Type B pancreatic cell (in vitro differentiated cells): ENCODE results near the gene HTATIP2. TPM values are rescaled to one million over a fixed set of nuclear protein-coding genes. Genes with fewer than 3 reads are reported as not detected.

Source experiments
- DNase-seq: peaks from one replicate; pipeline ENCODE4 v3.0.0; 2021; ENCODE audit warnings: mixed read lengths; ENCODE audit not compliant: unreplicated experiment; ENCODE audit errors: extremely low spot score
- H3K27ac Mint-ChIP-seq: 2 replicates; pipeline ENCODE4 v1.8.0; 2021; ENCODE audit warnings: mild to moderate bottlenecking, mixed read lengths
- H3K27me3 Mint-ChIP-seq: 2 replicates; pipeline ENCODE4 v1.8.0; 2021; ENCODE audit warnings: mixed read lengths
- H3K36me3 Mint-ChIP-seq: 2 replicates; pipeline ENCODE4 v1.8.0; 2021; ENCODE audit warnings: mixed read lengths
- H3K4me1 Mint-ChIP-seq: one replicate; pipeline ENCODE4 v1.8.0; 2021; ENCODE audit warnings: mixed read lengths; ENCODE audit not compliant: unreplicated experiment
- H3K4me3 Mint-ChIP-seq: 2 replicates; pipeline ENCODE4 v1.8.0; 2021; ENCODE audit warnings: mild to moderate bottlenecking, mixed read lengths
- H3K9me3 Mint-ChIP-seq: 2 replicates; pipeline ENCODE4 v1.8.0; 2021; ENCODE audit warnings: mixed read lengths
- total RNA-seq: library from RNA; stranded (reverse); gene quantifications from 2 replicates; pipeline ENCODE4 v1.2.1, GENCODE V29; 2021; ENCODE audit warnings: low replicate concordance
- TF ChIP-seq, protein P1 (sequence below): fragments of 200-600 bp; sonication (generic); conservative IDR thresholded peaks from 2 replicates; pipeline ENCODE4 v1.5.0; 2021; ENCODE audit warnings: antibody characterized with exemption, mild to moderate bottlenecking

Gene HTATIP2
- total RNA-seq, 1 donor from 2014 or later: 15.8 TPM

DNA sequence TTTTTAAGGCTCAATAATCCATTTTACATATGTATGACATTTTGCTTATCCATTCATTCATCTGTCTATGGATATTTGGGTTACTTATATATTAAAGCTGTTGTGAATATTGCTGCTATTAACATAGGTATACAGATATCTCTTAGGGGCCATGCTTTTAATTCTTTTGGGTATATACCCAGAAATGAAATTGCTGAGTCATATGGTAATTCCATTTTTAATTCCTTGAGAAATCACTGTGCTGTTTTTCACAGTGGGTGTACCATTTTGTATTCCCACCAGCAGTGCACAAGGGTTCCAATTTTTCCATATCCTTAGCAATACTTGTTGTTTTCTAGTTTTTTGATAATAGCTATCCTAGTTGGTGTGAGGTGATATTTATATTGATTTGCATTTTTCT, 43.0 kb downstream of the HTATIP2 start:
- H3K36me3 Mint-ChIP-seq: peaks cover 10% of the 10 kb centered on the region
- no peak for DNase-seq
- no peaks in the 10 kb centered on the region for H3K4me1 Mint-ChIP-seq
- TF ChIP-seq, protein P1, sequence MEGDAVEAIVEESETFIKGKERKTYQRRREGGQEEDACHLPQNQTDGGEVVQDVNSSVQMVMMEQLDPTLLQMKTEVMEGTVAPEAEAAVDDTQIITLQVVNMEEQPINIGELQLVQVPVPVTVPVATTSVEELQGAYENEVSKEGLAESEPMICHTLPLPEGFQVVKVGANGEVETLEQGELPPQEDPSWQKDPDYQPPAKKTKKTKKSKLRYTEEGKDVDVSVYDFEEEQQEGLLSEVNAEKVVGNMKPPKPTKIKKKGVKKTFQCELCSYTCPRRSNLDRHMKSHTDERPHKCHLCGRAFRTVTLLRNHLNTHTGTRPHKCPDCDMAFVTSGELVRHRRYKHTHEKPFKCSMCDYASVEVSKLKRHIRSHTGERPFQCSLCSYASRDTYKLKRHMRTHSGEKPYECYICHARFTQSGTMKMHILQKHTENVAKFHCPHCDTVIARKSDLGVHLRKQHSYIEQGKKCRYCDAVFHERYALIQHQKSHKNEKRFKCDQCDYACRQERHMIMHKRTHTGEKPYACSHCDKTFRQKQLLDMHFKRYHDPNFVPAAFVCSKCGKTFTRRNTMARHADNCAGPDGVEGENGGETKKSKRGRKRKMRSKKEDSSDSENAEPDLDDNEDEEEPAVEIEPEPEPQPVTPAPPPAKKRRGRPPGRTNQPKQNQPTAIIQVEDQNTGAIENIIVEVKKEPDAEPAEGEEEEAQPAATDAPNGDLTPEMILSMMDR: no peak
- H3K27ac Mint-ChIP-seq: no peak overlapping the region
- H3K27me3 Mint-ChIP-seq: no peaks in the 10 kb centered on the region
- H3K4me3 Mint-ChIP-seq: no peak overlapping the region
- H3K9me3 Mint-ChIP-seq: no peaks in the 10 kb centered on the region

DNA sequence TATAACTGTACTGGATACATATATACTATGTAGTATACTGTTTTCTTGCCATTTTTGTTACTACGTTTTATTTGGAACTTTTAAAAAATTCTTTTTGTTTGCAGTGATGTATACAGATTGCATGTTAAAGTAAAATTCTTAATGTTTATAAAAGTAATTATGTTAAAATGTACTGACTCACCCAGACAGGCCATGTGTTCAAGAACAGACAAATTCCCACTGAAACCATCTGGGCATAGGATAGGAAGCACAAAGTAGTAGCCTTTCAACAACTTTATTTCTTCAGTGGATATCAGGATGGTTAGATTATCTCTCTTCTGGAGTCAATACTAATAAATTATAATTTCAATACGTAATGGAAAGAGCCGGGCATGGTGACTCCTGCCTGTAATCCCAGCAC, 43.8 kb downstream of the HTATIP2 start:
- peaks cover 15% of the 10 kb centered on the region for H3K36me3 Mint-ChIP-seq
- no peak overlapping the region for H3K4me3 Mint-ChIP-seq
- no peak overlapping the region for H3K27ac Mint-ChIP-seq
- H3K4me1 Mint-ChIP-seq: no peaks in the 10 kb centered on the region
- H3K9me3 Mint-ChIP-seq: no peaks in the 10 kb centered on the region
- no peak for DNase-seq
- TF ChIP-seq, protein P1: no peak
- no peaks in the 10 kb centered on the region for H3K27me3 Mint-ChIP-seq

DNA sequence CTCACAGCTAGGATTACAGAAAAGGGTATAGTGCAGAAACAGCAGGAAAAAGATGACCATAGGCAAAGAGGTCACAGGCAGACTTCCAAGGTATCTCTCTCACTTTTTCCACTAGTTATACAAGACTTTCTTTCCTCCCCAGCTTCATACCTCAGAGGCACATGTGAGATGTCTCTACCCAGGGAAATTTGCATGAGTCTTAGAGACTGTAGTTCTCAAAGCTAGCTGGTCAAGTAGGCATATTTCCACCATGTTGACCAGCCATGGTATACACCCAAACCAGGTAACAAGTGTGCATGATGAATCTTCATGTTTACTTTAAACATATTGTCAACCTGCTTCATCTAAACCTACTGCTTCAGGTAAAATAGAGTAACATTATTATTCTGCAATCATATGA, 51.9 kb downstream of the HTATIP2 start:
- H3K9me3 Mint-ChIP-seq: no peaks in the 10 kb centered on the region
- no peaks in the 10 kb centered on the region for H3K27me3 Mint-ChIP-seq
- TF ChIP-seq, protein P1: no peak
- H3K36me3 Mint-ChIP-seq: peaks cover 9% of the 10 kb centered on the region
- H3K27ac Mint-ChIP-seq: no peak overlapping the region
- H3K4me3 Mint-ChIP-seq: no peak overlapping the region
- peaks cover 4% of the 10 kb centered on the region for H3K4me1 Mint-ChIP-seq
- no peak for DNase-seq

- Mint-ChIP-seq H3K4me1 (peaks cover 4% of the 10 kb centered on the region), H3K9me3 (no peaks in the 10 kb centered on the region), H3K27ac (no peak overlapping the region), H3K4me3 (no peak overlapping the region), H3K27me3 (no peaks in the 10 kb centered on the region), H3K36me3 (peaks cover 15% of the 10 kb centered on the region)
- no peak for DNase-seq
- TF ChIP-seq, protein P1: no peak
These were observed 54.3 kb downstream of the HTATIP2 start for GRCh38 chr11:20417771-20418170.

GRCh38 chr11:20421946-20422345, 58.4 kb downstream of the HTATIP2 start:
- no peak overlapping the region for H3K27ac Mint-ChIP-seq
- TF ChIP-seq, protein P1: no peak
- H3K9me3 Mint-ChIP-seq: no peaks in the 10 kb centered on the region
- no peak overlapping the region for H3K4me3 Mint-ChIP-seq
- peaks cover 18% of the 10 kb centered on the region for H3K36me3 Mint-ChIP-seq
- no peak for DNase-seq
- H3K4me1 Mint-ChIP-seq: peaks cover 4% of the 10 kb centered on the region
- no peaks in the 10 kb centered on the region for H3K27me3 Mint-ChIP-seq

DNA sequence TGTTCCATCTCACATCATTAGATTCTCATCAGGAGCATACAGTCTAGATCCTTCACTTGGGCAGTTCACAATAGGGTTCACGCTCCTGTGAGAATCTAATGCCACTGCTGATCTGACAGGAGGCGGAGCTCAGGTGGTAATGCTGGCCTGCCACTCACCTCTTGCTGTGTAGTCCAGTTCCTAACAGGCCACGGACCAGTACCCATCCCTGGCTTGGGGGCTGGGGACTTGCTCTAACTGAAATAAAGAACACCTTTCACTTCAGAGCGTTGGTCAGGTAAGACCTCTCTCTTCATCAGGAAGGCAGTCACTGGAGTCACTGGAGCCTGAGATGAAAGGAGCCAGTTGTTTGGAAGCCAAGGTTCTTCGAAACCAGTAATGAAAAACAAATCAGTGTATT, 65.7 kb downstream of the HTATIP2 start:
- H3K9me3 Mint-ChIP-seq: no peaks in the 10 kb centered on the region
- TF ChIP-seq, protein P1: no peak
- no peaks in the 10 kb centered on the region for H3K27me3 Mint-ChIP-seq
- peaks cover 8% of the 10 kb centered on the region for H3K36me3 Mint-ChIP-seq
- no peak overlapping the region for H3K27ac Mint-ChIP-seq
- DNase-seq: no peak
- no peaks in the 10 kb centered on the region for H3K4me1 Mint-ChIP-seq
- H3K4me3 Mint-ChIP-seq: no peak overlapping the region
